Neutrophil (primary cell): ENCODE results near the gene OGFOD3.

Experiments used
- H3K27ac ChIP-seq: fragments of 200-600 bp; sonication (generic); 2 replicates; pipeline ENCODE4 v1.5.1; 2016; ENCODE audit warnings: mild to moderate bottlenecking, moderate library complexity
- H3K27me3 ChIP-seq: fragments of 200-600 bp; sonication (generic); 2 replicates; pipeline ENCODE4 v1.6.0; 2016; ENCODE audit warnings: mild to moderate bottlenecking
- H3K36me3 ChIP-seq: fragments of 200-600 bp; sonication (generic); 2 replicates; pipeline ENCODE4 v1.5.1; 2017
- H3K4me1 ChIP-seq, 2 experiments: fragments of 200-600 bp in 1 of 2; sonication (generic) in 1 of 2; 1 replicate in 1 of 2; 2 replicates in 1 of 2; pipeline versions ENCODE4 v1.5.1 to v1.6.1; 2013 to 2016; ENCODE audit warnings: low read depth in 1 of 2, low read length in 1 of 2, mild to moderate bottlenecking in 1 of 2, moderate library complexity in 1 of 2; ENCODE audit not compliant: control insufficient read depth in 1 of 2, insufficient read depth in 1 of 2
- H3K4me3 ChIP-seq, 2 experiments: fragments of 200-600 bp in 1 of 2; sonication (generic) in 1 of 2; 1 replicate in 1 of 2; 2 replicates in 1 of 2; pipeline ENCODE4 v1.5.1; 2013 to 2016; ENCODE audit warnings: low read depth in 1 of 2, low read length in 1 of 2, mild to moderate bottlenecking in 1 of 2, moderate library complexity in 1 of 2
- H3K9me3 ChIP-seq: fragments of 200-600 bp; sonication (generic); 2 replicates; pipeline ENCODE4 v1.5.1; 2016
- TF ChIP-seq, protein P1 (sequence below): fragments of 200-600 bp; sonication (generic); IDR thresholded peaks from 2 replicates; pipeline ENCODE4 v1.5.1; 2016; ENCODE audit warnings: antibody characterized with exemption

OGFOD3 gene

DNA sequence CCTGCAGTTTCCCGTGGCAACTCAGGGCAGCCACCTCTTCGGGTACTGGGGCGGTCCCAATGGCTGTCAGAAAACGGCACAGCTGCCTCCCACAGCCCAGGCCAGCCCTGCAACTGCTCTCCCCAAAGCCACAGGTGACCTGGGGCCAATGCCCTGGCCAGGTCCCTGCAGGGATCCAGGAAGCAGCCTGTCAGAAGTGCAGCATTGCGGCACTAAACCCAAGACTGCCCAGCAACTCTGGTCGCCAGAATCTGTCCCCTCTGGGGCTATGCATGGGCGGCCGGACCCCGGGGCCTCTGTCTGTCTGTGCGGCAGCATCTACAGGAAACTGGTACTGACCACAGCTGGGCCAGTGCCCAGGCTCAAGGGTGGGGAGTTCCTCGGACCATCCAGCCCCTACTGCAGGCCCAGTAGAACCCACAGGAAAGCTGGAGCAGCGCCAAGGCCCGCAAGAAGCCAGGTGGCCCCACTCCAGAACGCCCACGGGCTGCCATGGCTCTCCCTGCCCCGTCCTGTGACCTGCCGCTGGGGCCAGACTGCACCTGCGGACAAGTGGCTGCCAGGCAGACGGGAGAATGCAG is 26.6 kb upstream of the OGFOD3 start:
- no peaks in the 10 kb centered on the region for H3K27me3 ChIP-seq
- H3K36me3 ChIP-seq = peaks cover 70% of the 10 kb centered on the region
- no peaks in the 10 kb centered on the region for H3K9me3 ChIP-seq
- TF ChIP-seq, protein P1, sequence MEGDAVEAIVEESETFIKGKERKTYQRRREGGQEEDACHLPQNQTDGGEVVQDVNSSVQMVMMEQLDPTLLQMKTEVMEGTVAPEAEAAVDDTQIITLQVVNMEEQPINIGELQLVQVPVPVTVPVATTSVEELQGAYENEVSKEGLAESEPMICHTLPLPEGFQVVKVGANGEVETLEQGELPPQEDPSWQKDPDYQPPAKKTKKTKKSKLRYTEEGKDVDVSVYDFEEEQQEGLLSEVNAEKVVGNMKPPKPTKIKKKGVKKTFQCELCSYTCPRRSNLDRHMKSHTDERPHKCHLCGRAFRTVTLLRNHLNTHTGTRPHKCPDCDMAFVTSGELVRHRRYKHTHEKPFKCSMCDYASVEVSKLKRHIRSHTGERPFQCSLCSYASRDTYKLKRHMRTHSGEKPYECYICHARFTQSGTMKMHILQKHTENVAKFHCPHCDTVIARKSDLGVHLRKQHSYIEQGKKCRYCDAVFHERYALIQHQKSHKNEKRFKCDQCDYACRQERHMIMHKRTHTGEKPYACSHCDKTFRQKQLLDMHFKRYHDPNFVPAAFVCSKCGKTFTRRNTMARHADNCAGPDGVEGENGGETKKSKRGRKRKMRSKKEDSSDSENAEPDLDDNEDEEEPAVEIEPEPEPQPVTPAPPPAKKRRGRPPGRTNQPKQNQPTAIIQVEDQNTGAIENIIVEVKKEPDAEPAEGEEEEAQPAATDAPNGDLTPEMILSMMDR = no peak
- H3K4me1 ChIP-seq = peaks cover 34 to 40% of the 10 kb centered on the region in 2 experiments
- peak overlapping the region; percentile 43 for H3K27ac ChIP-seq
- H3K4me3 ChIP-seq = no peak overlapping the region

DNA sequence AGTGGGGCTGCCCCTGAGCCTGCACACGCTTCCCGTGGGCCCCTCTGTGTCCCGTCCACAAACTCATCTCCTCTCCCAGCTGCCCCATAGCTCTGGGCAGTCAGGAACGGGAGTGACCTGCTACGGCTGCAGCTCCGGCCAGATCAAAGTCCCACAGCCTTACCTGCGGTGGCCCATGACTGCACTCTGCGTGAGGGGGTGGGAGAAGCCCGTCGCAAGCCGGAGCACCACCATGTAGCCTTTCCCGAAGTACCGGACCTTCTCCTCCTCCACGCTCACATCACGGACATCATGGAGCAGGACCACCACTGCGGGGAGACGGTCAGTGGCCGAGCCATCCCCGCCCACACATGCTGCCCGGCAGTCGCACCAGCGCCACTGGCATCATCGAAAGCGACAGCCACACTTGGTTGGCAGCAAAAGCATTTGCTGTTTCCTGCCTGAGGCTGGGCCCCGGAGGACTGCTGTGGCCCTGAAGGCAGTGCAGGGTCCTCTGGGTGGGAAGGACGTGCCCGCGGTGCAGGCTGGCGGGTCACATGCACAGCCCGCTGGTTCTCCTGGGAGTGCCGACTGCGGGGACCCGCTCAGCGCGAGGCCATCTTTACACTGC is 26.0 kb upstream of the OGFOD3 start:
- peaks cover 40% of the 10 kb centered on the region in 2 experiments for H3K4me1 ChIP-seq

DNA sequence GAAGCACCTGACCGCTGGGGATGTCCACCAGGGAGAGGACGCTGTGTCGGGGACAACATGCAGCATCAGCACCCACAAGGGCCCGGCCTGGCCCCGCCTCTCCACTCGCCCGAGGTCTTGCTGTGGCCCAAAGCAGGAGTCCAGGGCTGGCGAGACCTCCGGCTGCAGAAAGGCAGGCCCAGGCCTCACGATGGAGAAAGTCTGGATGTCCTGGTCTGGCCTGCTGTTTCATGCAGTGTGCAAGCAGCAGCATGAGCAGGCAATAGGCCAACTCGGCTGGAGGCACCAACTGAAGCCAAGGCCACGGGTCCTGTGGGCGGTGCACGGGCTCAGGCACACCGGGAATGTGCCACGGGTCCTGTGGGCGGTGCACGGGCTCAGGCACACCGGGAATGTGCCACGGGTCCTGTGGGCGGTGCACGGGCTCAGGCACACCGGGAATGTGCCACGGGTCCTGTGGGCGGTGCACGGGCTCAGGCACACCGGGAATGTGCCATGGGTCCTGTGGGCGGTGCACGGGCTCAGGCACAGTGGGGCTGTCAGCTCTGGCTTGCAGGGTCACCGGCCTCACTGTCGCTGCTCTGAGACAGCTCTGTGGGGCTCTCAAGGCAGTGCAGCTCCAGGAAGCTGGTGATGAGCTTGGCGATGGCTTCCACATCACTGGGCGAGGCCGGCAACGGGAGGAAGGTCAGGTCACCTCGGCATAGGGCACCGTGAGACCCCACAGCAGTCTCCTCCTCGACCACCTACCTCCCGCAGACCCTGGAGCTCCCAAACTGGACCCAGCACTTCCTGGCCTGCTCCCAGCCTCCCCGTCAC is 25.3 kb upstream of the OGFOD3 start:
- Histone ChIP-seq H3K36me3 (peaks cover 83% of the 10 kb centered on the region), H3K27me3 (no peaks in the 10 kb centered on the region), H3K4me1 (peaks cover 35 to 37% of the 10 kb centered on the region in 2 experiments), H3K9me3 (no peaks in the 10 kb centered on the region), H3K27ac (no peak overlapping the region), H3K4me3 (no peak overlapping the region)
- TF ChIP-seq, protein P1 = no peak

More for the DNA sequence above, 26.0 kb upstream of the OGFOD3 start:
- no peak overlapping the region for H3K4me3 ChIP-seq
- H3K27ac ChIP-seq = no peak overlapping the region
- no peaks in the 10 kb centered on the region for H3K27me3 ChIP-seq
- peaks cover 76% of the 10 kb centered on the region for H3K36me3 ChIP-seq
- TF ChIP-seq, protein P1 = no peak
- H3K9me3 ChIP-seq = no peaks in the 10 kb centered on the region

GRCh38 chr17:82442643-82443464 is 24.5 kb upstream of the OGFOD3 start:
- Histone ChIP-seq H3K4me1 (peaks cover 32 to 34% of the 10 kb centered on the region in 2 experiments), H3K9me3 (no peaks in the 10 kb centered on the region), H3K4me3 (no peak overlapping the region), H3K27me3 (no peaks in the 10 kb centered on the region), H3K36me3 (peaks cover 84% of the 10 kb centered on the region), H3K27ac (peak overlapping the region; percentile 92)
- TF ChIP-seq, protein P1 = no peak

- no peak overlapping the region for H3K4me3 ChIP-seq
- H3K36me3 ChIP-seq = peaks cover 85% of the 10 kb centered on the region
- H3K9me3 ChIP-seq = no peaks in the 10 kb centered on the region
- TF ChIP-seq, protein P1 = no peak
- H3K27ac ChIP-seq = peak overlapping the region; percentile 92
- H3K27me3 ChIP-seq = no peaks in the 10 kb centered on the region
- H3K4me1 ChIP-seq = peaks cover 28 to 34% of the 10 kb centered on the region in 2 experiments
These were observed 23.5 kb upstream of the OGFOD3 start for GRCh38 chr17:82441691-82442487.
